ENCODE data around the gene SIK3.

- no peak for TF ChIP-seq FOXJ3 (CRISPR knock-in tag; IDR thresholded peaks at IDR 0.05)
- TF ChIP-seq, protein P1, sequence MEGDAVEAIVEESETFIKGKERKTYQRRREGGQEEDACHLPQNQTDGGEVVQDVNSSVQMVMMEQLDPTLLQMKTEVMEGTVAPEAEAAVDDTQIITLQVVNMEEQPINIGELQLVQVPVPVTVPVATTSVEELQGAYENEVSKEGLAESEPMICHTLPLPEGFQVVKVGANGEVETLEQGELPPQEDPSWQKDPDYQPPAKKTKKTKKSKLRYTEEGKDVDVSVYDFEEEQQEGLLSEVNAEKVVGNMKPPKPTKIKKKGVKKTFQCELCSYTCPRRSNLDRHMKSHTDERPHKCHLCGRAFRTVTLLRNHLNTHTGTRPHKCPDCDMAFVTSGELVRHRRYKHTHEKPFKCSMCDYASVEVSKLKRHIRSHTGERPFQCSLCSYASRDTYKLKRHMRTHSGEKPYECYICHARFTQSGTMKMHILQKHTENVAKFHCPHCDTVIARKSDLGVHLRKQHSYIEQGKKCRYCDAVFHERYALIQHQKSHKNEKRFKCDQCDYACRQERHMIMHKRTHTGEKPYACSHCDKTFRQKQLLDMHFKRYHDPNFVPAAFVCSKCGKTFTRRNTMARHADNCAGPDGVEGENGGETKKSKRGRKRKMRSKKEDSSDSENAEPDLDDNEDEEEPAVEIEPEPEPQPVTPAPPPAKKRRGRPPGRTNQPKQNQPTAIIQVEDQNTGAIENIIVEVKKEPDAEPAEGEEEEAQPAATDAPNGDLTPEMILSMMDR (IDR thresholded peaks at IDR 0.05), result no peak
- TF ChIP-seq TAF1 (IDR thresholded peaks at IDR 0.05; ENCODE audit: borderline replicate concordance, low read depth, low read length), result no peak
- no peak for TF ChIP-seq EP300 (IDR thresholded peaks at IDR 0.05; ENCODE audit: borderline replicate concordance in 1 of 2, low read depth in 1 of 2, low read length in 1 of 2)
- no peak for TF ChIP-seq RAD21 (IDR thresholded peaks at IDR 0.05; ENCODE audit: low read length)
- TF ChIP-seq RFX5 (IDR thresholded peaks at IDR 0.05; ENCODE audit: low read length), result no peak
- no peak for TF ChIP-seq POLR2AphosphoS5 (IDR thresholded peaks at IDR 0.05; ENCODE audit: low read depth, low read length)
- TF ChIP-seq EZH2phosphoT487 (IDR thresholded peaks at IDR 0.05; ENCODE audit: borderline replicate concordance, low read depth), result no peak
- TF ChIP-seq SIN3A (IDR thresholded peaks at IDR 0.05; ENCODE audit: borderline replicate concordance, low read depth, low read length), result no peak
- no peak for TF ChIP-seq ZBTB33 (IDR thresholded peaks at IDR 0.05; ENCODE audit: borderline replicate concordance, low read depth)
- TF ChIP-seq FOXM1 (IDR thresholded peaks at IDR 0.05; ENCODE audit: low read depth), result no peak
- TF ChIP-seq, protein P2, sequence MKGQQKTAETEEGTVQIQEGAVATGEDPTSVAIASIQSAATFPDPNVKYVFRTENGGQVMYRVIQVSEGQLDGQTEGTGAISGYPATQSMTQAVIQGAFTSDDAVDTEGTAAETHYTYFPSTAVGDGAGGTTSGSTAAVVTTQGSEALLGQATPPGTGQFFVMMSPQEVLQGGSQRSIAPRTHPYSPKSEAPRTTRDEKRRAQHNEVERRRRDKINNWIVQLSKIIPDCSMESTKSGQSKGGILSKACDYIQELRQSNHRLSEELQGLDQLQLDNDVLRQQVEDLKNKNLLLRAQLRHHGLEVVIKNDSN (IDR thresholded peaks at IDR 0.05; ENCODE audit: borderline replicate concordance, low read depth), result no peak
- TF ChIP-seq ELF1 (IDR thresholded peaks at IDR 0.05), result no peak
- TF ChIP-seq NRF1 (IDR thresholded peaks at IDR 0.05; ENCODE audit: low read depth, low read length), result no peak
Observed at GRCh38 chr11:116955949-116956348, 142.3 kb downstream of the SIK3 start.
